GM23338 (cell line): ENCODE measurements around the gene HS1BP3. TPM values are rescaled to one million over a fixed set of nuclear protein-coding genes. Genes with fewer than 3 reads are reported as not detected.

Source experiments
- ATAC-seq: fragments of 200-7000 bp; cut with Tn5 transposase; 3 replicates; pipeline ENCODE4 v1.9.1; 2020
- DNase-seq: peaks from one replicate; pipeline ENCODE4 v3.0.0-alpha.2; 2015; ENCODE audit warnings: low spot score
- H2AFZ ChIP-seq: fragments of 200-600 bp; sonication (generic); 2 replicates; pipeline ENCODE4 v1.8.0; 2016; ENCODE audit warnings: antibody characterized with exemption, mild to moderate bottlenecking, moderate library complexity
- H3F3A ChIP-seq: fragments of 200-600 bp; sonication (generic); replicated peaks from 2 replicates; pipeline ENCODE4 v1.8.0; 2017; ENCODE audit warnings: antibody characterized with exemption, mixed run types, low read depth
- H3K27ac ChIP-seq: fragments of 200-600 bp; sonication (generic); 2 replicates; pipeline ENCODE4 v1.6.1; 2016; ENCODE audit warnings: low read depth
- H3K27me3 ChIP-seq: fragments of 200-600 bp; sonication (generic); 2 replicates; pipeline ENCODE4 v1.8.0; 2016; ENCODE audit warnings: mild to moderate bottlenecking, mixed run types, moderate library complexity; ENCODE audit not compliant: insufficient read depth
- H3K36me3 ChIP-seq: fragments of 200-600 bp; sonication (generic); 2 replicates; pipeline ENCODE4 v1.8.0; 2016; ENCODE audit warnings: mild to moderate bottlenecking; ENCODE audit not compliant: insufficient read depth
- H3K4me1 ChIP-seq: fragments of 200-600 bp; sonication (generic); 2 replicates; pipeline ENCODE4 v1.8.0; 2016; ENCODE audit warnings: mild to moderate bottlenecking, moderate library complexity; ENCODE audit not compliant: insufficient read depth
- H3K4me2 ChIP-seq: fragments of 200-600 bp; sonication (generic); 2 replicates; pipeline ENCODE4 v1.7.1; 2017; ENCODE audit warnings: mixed run types
- H3K4me3 ChIP-seq: fragments of 200-600 bp; sonication (generic); 2 replicates; pipeline ENCODE4 v1.6.1; 2016; ENCODE audit warnings: mixed run types
- H3K79me2 ChIP-seq: fragments of 200-600 bp; sonication (generic); replicated peaks from 2 replicates; pipeline ENCODE4 v1.8.0; 2017; ENCODE audit warnings: mild to moderate bottlenecking; ENCODE audit not compliant: insufficient read depth
- H3K9me2 ChIP-seq: fragments of 200-600 bp; sonication (generic); 2 replicates; pipeline ENCODE4 v1.8.0; 2017; ENCODE audit not compliant: insufficient read depth
- H4K20me1 ChIP-seq: fragments of 200-600 bp; sonication (generic); replicated peaks from 2 replicates; pipeline ENCODE4 v1.8.0; 2017; ENCODE audit warnings: mild to moderate bottlenecking; ENCODE audit not compliant: insufficient read depth
- H3K27ac Mint-ChIP-seq: 2 replicates; pipeline ENCODE4 v1.8.0; 2020; ENCODE audit warnings: inconsistent platforms, mild to moderate bottlenecking, moderate library complexity, mixed read lengths
- H3K27me3 Mint-ChIP-seq: 3 replicates; pipeline ENCODE4 v1.8.0; 2022; ENCODE audit warnings: low read depth, mild to moderate bottlenecking, moderate library complexity, mixed read lengths, inconsistent platforms; ENCODE audit not compliant: insufficient read depth, poor library complexity
- H3K36me3 Mint-ChIP-seq: 3 replicates; pipeline ENCODE4 v1.8.0; 2021; ENCODE audit warnings: low read depth, mild to moderate bottlenecking, inconsistent platforms, moderate library complexity, mixed read lengths
- H3K4me1 Mint-ChIP-seq: 3 replicates; pipeline ENCODE4 v1.8.0; 2020; ENCODE audit warnings: mild to moderate bottlenecking, inconsistent platforms, mixed read lengths
- H3K4me3 Mint-ChIP-seq: 3 replicates; pipeline ENCODE4 v1.8.0; 2021; ENCODE audit warnings: moderate library complexity, mild to moderate bottlenecking, inconsistent platforms, mixed read lengths
- H3K9me3 Mint-ChIP-seq: 3 replicates; pipeline ENCODE4 v1.8.0; 2020; ENCODE audit warnings: moderate library complexity, mild to moderate bottlenecking, inconsistent platforms, mixed read lengths
- EZH2phosphoT487 ChIP-seq: fragments of 200-600 bp; sonication (generic); IDR thresholded peaks from one replicate; pipeline ENCODE4 v1.8.1; 2018; ENCODE audit warnings: antibody characterized with exemption; ENCODE audit not compliant: unreplicated experiment
- JUNB ChIP-seq: IDR thresholded peaks from one replicate; pipeline ENCODE4 v1.6.1; 2016; ENCODE audit warnings: antibody characterized with exemption; ENCODE audit not compliant: unreplicated experiment
- NANOG ChIP-seq: IDR thresholded peaks from 2 replicates; pipeline ENCODE4 v1.6.1; 2016; ENCODE audit warnings: antibody characterized with exemption, borderline replicate concordance
- STAT1 ChIP-seq: IDR thresholded peaks from one replicate; pipeline ENCODE4 v1.6.1; 2016; ENCODE audit warnings: antibody characterized with exemption; ENCODE audit not compliant: unreplicated experiment
- ZNF114 ChIP-seq: fragments of 250-450 bp; sonication (Bioruptor Pico); IDR thresholded peaks from 2 replicates; pipeline ENCODE4 v1.5.0; 2020; ENCODE audit warnings: mild to moderate bottlenecking, moderate library complexity
- ZNF331 ChIP-seq: fragments of 250-450 bp; sonication (Bioruptor Pico); IDR thresholded peaks from 2 replicates; pipeline ENCODE4 v1.5.0; 2020; ENCODE audit warnings: low read depth, mild to moderate bottlenecking, moderate library complexity
- polyA plus RNA-seq: library from polyadenylated mRNA; unstranded; fragments of >200 nt; fragmentation: Nextera tagmentation; extraction: Ambion mirVana; gene quantifications from 2 replicates; pipeline ENCODE4 v1.2.1, GENCODE V29; 2016
- total RNA-seq: library from RNA; depleted of rRNA; stranded (reverse); fragments of >200 nt; shearing (Covaris generic); gene quantifications from 2 replicates; pipeline ENCODE4 v1.2.3, GENCODE V29; 2014
- TF ChIP-seq, protein P1 (sequence below): IDR thresholded peaks from one replicate; pipeline ENCODE4 v1.6.1; 2018; ENCODE audit warnings: antibody characterized with exemption; ENCODE audit not compliant: unreplicated experiment
- TF ChIP-seq, protein P2 (sequence below): fragments of 250-450 bp; sonication (Bioruptor Pico); IDR thresholded peaks from 2 replicates; pipeline ENCODE4 v1.5.0; 2020; ENCODE audit warnings: mild to moderate bottlenecking, moderate library complexity
- TF ChIP-seq, protein P3 (sequence below), 2 experiments: fragments of 200-600 bp in 1 of 2; sonication (generic) in 1 of 2; conservative IDR thresholded peaks; 2 replicates each; pipeline versions ENCODE4 v1.5.1 to v1.6.1; 2016 to 2017; ENCODE audit warnings: antibody characterized with exemption in 2 of 2, low read depth in 2 of 2, mild to moderate bottlenecking in 2 of 2, moderate library complexity in 1 of 2

The HS1BP3 gene
- total and polyA plus RNA-seq, 2 experiments from 2014 or later: 7.2 to 15.0 TPM

DNA sequence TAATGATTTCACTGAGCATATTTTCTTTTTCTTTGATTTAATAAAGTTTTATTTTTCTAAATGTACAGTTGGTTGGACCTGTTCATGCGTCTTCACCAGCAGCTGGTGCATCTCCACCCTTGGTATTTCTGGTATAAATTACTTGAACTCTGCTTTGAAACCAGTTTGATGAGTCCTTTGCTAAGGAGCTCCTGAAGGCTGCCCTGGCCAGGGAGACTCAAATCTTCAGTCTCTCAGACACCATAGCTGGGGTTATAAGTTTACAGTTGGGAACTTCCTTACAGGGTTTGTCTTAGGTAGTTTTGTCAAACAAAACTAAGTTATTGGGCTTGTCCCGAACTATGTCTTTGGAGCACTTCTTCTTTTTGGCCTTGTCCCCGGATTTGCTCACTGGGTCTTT, 44.7 kb downstream of the HS1BP3 start:
- Mint-ChIP-seq H3K27ac (no peak overlapping the region), H3K4me1 (no peaks in the 10 kb centered on the region), H3K36me3 (no peaks in the 10 kb centered on the region), H3K27me3 (peaks cover 5% of the 10 kb centered on the region), H3K9me3 (peaks cover 8% of the 10 kb centered on the region), H3K4me3 (no peak overlapping the region)
- Histone ChIP-seq H3K4me1 (no peaks in the 10 kb centered on the region), H3K4me3 (no peak overlapping the region), H3K9me2 (no peaks in the 10 kb centered on the region), H3K27me3 (no peaks in the 10 kb centered on the region), H3K4me2 (no peak overlapping the region), H3K27ac (no peak overlapping the region), H4K20me1 (no peaks in the 10 kb centered on the region), H2AFZ (no peak overlapping the region), H3K36me3 (no peaks in the 10 kb centered on the region), H3F3A (no peaks in the 10 kb centered on the region), H3K79me2 (no peaks in the 10 kb centered on the region)
- TF ChIP-seq ZNF331 (CRISPR knock-in tag) (no peak), EZH2phosphoT487 (no peak), ZNF114 (CRISPR knock-in tag) (no peak), STAT1 (no peak), JUNB (no peak), NANOG (no peak)
- TF ChIP-seq, protein P1, sequence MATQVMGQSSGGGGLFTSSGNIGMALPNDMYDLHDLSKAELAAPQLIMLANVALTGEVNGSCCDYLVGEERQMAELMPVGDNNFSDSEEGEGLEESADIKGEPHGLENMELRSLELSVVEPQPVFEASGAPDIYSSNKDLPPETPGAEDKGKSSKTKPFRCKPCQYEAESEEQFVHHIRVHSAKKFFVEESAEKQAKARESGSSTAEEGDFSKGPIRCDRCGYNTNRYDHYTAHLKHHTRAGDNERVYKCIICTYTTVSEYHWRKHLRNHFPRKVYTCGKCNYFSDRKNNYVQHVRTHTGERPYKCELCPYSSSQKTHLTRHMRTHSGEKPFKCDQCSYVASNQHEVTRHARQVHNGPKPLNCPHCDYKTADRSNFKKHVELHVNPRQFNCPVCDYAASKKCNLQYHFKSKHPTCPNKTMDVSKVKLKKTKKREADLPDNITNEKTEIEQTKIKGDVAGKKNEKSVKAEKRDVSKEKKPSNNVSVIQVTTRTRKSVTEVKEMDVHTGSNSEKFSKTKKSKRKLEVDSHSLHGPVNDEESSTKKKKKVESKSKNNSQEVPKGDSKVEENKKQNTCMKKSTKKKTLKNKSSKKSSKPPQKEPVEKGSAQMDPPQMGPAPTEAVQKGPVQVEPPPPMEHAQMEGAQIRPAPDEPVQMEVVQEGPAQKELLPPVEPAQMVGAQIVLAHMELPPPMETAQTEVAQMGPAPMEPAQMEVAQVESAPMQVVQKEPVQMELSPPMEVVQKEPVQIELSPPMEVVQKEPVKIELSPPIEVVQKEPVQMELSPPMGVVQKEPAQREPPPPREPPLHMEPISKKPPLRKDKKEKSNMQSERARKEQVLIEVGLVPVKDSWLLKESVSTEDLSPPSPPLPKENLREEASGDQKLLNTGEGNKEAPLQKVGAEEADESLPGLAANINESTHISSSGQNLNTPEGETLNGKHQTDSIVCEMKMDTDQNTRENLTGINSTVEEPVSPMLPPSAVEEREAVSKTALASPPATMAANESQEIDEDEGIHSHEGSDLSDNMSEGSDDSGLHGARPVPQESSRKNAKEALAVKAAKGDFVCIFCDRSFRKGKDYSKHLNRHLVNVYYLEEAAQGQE: no peak
- TF ChIP-seq, protein P2, sequence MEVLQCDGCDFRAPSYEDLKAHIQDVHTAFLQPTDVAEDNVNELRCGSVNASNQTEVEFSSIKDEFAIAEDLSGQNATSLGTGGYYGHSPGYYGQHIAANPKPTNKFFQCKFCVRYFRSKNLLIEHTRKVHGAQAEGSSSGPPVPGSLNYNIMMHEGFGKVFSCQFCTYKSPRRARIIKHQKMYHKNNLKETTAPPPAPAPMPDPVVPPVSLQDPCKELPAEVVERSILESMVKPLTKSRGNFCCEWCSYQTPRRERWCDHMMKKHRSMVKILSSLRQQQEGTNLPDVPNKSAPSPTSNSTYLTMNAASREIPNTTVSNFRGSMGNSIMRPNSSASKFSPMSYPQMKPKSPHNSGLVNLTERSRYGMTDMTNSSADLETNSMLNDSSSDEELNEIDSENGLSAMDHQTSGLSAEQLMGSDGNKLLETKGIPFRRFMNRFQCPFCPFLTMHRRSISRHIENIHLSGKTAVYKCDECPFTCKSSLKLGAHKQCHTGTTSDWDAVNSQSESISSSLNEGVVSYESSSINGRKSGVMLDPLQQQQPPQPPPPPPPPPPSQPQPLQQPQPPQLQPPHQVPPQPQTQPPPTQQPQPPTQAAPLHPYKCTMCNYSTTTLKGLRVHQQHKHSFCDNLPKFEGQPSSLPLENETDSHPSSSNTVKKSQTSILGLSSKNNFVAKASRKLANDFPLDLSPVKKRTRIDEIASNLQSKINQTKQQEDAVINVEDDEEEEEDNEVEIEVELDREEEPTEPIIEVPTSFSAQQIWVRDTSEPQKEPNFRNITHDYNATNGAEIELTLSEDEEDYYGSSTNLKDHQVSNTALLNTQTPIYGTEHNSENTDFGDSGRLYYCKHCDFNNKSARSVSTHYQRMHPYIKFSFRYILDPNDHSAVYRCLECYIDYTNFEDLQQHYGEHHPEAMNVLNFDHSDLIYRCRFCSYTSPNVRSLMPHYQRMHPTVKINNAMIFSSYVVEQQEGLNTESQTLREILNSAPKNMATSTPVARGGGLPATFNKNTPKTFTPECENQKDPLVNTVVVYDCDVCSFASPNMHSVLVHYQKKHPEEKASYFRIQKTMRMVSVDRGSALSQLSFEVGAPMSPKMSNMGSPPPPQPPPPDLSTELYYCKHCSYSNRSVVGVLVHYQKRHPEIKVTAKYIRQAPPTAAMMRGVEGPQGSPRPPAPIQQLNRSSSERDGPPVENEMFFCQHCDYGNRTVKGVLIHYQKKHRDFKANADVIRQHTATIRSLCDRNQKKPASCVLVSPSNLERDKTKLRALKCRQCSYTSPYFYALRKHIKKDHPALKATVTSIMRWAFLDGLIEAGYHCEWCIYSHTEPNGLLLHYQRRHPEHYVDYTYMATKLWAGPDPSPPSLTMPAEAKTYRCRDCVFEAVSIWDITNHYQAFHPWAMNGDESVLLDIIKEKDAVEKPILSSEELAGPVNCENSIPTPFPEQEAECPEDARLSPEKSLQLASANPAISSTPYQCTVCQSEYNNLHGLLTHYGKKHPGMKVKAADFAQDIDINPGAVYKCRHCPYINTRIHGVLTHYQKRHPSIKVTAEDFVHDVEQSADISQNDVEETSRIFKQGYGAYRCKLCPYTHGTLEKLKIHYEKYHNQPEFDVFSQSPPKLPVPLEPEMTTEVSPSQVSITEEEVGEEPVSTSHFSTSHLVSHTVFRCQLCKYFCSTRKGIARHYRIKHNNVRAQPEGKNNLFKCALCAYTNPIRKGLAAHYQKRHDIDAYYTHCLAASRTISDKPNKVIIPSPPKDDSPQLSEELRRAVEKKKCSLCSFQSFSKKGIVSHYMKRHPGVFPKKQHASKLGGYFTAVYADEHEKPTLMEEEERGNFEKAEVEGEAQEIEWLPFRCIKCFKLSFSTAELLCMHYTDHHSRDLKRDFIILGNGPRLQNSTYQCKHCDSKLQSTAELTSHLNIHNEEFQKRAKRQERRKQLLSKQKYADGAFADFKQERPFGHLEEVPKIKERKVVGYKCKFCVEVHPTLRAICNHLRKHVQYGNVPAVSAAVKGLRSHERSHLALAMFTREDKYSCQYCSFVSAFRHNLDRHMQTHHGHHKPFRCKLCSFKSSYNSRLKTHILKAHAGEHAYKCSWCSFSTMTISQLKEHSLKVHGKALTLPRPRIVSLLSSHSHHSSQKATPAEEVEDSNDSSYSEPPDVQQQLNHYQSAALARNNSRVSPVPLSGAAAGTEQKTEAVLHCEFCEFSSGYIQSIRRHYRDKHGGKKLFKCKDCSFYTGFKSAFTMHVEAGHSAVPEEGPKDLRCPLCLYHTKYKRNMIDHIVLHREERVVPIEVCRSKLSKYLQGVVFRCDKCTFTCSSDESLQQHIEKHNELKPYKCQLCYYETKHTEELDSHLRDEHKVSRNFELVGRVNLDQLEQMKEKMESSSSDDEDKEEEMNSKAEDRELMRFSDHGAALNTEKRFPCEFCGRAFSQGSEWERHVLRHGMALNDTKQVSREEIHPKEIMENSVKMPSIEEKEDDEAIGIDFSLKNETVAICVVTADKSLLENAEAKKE (CRISPR knock-in tag): no peak
- TF ChIP-seq, protein P3, sequence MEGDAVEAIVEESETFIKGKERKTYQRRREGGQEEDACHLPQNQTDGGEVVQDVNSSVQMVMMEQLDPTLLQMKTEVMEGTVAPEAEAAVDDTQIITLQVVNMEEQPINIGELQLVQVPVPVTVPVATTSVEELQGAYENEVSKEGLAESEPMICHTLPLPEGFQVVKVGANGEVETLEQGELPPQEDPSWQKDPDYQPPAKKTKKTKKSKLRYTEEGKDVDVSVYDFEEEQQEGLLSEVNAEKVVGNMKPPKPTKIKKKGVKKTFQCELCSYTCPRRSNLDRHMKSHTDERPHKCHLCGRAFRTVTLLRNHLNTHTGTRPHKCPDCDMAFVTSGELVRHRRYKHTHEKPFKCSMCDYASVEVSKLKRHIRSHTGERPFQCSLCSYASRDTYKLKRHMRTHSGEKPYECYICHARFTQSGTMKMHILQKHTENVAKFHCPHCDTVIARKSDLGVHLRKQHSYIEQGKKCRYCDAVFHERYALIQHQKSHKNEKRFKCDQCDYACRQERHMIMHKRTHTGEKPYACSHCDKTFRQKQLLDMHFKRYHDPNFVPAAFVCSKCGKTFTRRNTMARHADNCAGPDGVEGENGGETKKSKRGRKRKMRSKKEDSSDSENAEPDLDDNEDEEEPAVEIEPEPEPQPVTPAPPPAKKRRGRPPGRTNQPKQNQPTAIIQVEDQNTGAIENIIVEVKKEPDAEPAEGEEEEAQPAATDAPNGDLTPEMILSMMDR (conservative IDR thresholded peaks at IDR 0.05; ENCODE audit: low read depth in 2 of 2): no peak
- ATAC-seq (no peak), DNase-seq (no peak)
